ENCODE data around the gene ITFG1. TPM values are rescaled to one million over a fixed set of nuclear protein-coding genes. Genes with fewer than 3 reads are reported as not detected.

Gene ITFG1
- total and polyA plus RNA-seq, 9 of the 15 experiments (the other 6 are each of a cell fraction or from before 2014, with no cell fraction given) = 17.1 to 83.5 (median 35.8) TPM

DNA sequence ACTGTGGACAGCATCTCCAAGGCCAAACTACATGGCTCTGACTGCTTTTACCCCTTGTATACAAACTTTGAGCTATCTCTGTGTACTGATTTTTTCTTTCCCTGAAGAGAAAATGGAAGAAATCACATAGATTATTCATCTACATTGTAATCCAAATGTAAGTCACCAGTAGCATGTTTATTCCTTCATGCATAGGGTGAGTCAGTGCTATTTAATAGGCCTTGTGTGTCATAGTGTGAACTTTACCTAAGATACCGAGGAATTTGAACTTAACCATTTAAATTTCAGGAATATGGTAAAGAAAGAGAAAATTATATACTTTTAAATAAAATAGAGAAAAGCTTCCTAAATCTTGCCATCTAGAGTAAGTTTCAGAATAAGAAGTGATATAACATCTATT lies 16.8 kb upstream of the ITFG1 start (continued):
- TF ChIP-seq, protein P1, sequence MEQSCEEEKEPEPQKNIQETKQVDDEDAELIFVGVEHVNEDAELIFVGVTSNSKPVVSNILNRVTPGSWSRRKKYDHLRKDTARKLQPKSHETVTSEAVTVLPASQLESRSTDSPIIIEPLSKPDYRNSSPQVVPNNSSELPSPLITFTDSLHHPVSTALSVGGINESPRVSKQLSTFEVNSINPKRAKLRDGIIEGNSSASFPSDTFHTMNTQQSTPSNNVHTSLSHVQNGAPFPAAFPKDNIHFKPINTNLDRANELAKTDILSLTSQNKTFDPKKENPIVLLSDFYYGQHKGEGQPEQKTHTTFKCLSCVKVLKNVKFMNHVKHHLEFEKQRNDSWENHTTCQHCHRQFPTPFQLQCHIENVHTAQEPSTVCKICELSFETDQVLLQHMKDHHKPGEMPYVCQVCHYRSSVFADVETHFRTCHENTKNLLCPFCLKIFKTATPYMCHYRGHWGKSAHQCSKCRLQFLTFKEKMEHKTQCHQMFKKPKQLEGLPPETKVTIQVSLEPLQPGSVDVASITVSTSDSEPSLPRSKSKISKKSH (CRISPR knock-in tag; IDR thresholded peaks at IDR 0.05) = no peak
- TF ChIP-seq HDAC2 (IDR thresholded peaks at IDR 0.05) (no peak), CREM (IDR thresholded peaks at IDR 0.05; ENCODE audit: low read depth) (no peak), MED1 (CRISPR knock-in tag; IDR thresholded peaks at IDR 0.05; ENCODE audit: borderline replicate concordance) (no peak), NRF1 (conservative IDR thresholded peaks at IDR 0.05 in 1 of 2, IDR thresholded peaks at IDR 0.05 in 1 of 2) (no peak), KAT7 (CRISPR knock-in tag; IDR thresholded peaks at IDR 0.05; ENCODE audit: borderline replicate concordance) (no peak), HIVEP1 (CRISPR knock-in tag; IDR thresholded peaks at IDR 0.05) (no peak)
- TF ChIP-seq, protein P2, sequence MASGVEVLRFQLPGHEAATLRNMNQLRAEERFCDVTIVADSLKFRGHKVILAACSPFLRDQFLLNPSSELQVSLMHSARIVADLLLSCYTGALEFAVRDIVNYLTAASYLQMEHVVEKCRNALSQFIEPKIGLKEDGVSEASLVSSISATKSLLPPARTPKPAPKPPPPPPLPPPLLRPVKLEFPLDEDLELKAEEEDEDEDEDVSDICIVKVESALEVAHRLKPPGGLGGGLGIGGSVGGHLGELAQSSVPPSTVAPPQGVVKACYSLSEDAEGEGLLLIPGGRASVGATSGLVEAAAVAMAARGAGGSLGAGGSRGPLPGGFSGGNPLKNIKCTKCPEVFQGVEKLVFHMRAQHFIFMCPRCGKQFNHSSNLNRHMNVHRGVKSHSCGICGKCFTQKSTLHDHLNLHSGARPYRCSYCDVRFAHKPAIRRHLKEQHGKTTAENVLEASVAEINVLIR (CRISPR knock-in tag; IDR thresholded peaks at IDR 0.05) = no peak
- TF ChIP-seq, protein P3, sequence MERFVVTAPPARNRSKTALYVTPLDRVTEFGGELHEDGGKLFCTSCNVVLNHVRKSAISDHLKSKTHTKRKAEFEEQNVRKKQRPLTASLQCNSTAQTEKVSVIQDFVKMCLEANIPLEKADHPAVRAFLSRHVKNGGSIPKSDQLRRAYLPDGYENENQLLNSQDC (CRISPR knock-in tag; IDR thresholded peaks at IDR 0.05) = no peak
